Fibroblast of the aortic adventitia (primary cell): Measurements from ENCODE around the gene DPP6. TPM values are rescaled to one million over a fixed set of nuclear protein-coding genes. Genes with fewer than 3 reads are reported as not detected.
"Not testable (repeated sequence)": the region's sequence is repeated elsewhere in the genome, so short reads cannot be mapped to it uniquely, and the experiment has no call there.

Source experiments
- DNase-seq: peaks from one replicate; pipeline ENCODE4 v3.0.0-alpha.2; 2010; ENCODE audit warnings: low read depth
- H3K4me3 ChIP-seq: 2 replicates; pipeline ENCODE4 v1.5.1; 2011; ENCODE audit warnings: low read depth, mild to moderate bottlenecking, control low read depth, low read length, moderate library complexity
- total RNA-seq: library from RNA; depleted of rRNA; stranded (reverse); fragments of >200 nt; gene quantifications from 2 replicates; pipeline ENCODE4 v1.2.3, GENCODE V29; 2012; ENCODE audit warnings: low replicate concordance

Gene DPP6
- total RNA-seq, 1 donor = not detected

DNA sequence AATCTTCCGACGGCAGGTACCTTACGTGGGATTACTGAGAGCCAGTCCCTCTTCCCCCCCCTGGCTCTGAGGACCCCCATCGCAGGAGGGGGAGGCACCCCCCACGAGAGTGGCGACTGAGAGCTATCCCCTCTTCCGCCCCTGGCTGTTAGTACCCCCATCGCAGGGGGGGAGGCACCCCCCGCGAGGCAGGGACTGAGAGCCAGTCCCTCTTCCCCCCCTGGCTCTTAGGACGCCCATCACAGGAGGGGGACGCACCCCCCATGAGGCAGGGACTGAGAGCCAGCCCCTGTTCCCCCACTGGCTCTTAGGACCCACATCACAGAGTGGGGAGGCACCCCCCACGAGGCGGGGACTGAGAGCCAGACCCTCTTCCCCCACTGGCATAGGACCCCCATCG lies 8.4 kb downstream of the DPP6 start:
- H3K4me3 ChIP-seq = not testable (repeated sequence)

DNA sequence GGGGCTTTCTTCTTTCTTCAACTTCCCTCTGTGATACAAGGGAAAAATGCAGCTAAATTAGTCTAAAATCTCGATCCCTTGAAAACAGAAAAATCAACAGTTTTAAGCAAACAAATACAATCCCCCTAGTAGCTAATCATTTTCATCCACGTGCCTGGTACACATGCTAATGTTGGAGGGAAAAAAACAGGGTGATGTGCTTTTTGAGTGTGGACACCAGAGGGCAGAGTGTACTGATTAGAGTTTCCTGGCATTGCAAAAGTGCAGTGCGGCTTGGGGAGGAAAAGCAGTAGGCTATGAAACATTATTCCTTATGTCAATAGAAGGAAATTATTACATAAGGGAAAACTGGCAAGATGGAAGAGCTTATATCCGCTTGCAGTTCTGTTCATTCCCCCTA lies 19.6 kb downstream of the DPP6 start:
- not testable (repeated sequence) for DNase-seq, H3K4me3 ChIP-seq

More for the DNA sequence above, 8.4 kb downstream of the DPP6 start:
- not testable (repeated sequence) for DNase-seq

DNA sequence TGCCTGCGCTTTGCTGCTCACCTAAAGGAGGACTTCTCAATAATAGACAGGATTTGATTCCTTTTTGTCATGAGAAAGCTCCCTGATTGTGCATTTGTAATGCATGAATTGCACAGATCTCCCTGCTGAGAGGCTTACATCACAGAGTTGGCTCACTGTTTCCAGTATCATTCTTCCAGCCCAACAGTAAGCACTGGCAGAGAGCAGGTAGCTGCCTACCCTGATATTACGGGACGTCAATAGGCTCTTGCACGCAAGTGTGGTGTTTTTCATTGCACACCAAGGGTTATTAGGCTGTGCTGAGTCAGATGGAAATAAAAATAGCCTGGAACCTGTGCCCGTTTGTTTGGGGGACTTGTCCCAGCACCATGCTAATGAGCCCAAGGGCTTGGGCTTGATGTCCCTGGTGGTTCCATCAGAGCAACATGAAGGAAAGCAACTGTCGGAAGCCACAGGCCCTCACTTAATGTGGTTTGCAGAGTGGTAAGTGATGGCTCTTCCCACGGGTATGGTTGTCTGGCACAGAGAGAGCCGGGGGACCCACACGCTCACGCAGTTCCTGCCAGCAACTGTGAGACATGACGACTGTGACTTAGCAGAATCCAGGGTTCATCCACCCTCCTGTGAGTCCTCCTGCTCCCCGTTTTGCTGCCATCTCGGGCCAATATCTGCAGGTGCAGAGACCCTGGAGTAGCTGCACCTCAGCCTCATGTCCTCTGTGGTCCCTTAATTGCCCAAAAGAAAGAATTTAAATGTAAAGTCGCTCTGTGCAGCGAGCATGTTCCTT lies 20.4 kb downstream of the DPP6 start:
- DNase-seq, H3K4me3 ChIP-seq: not testable (repeated sequence)

DNA sequence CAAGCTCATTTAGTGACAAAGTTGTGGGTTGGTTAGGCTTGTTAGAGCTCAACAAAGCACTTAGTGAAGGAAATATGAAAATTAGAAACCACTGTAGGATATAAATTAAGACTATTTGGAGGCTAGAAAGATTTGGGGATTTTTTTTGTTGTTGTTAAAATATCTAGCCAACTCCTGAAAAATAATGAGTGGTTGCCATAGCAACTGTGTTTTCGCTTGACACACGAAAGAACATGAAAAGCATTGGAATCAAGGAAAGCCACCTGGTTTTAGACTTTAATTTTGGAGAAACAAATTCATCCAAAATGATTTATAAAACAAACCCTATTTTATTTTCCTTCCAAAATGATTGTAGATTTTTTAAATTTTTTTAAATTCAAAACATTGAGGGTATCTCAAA lies 26.3 kb downstream of the DPP6 start:
- H3K4me3 ChIP-seq, DNase-seq: not testable (repeated sequence)

DNA sequence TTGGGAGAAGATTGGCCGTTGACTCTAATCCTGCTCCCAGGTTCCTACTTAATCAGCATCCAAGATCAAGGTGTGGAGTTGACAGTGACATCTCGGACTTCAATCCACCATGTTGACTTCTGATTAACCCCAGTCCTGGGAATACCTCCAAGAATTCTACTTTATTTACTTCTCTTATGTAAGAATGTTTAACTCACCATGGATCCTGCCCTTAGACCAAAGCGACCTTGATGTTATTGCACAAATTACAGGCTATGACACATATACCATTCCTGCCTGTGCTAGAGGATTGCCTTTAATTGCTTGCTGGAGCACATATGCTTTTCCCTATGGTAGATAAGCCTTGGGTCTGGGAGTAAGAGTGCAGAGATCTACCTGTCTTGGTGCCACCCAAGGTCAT lies 28.1 kb downstream of the DPP6 start:
- H3K4me3 ChIP-seq = not testable (repeated sequence)

DNA sequence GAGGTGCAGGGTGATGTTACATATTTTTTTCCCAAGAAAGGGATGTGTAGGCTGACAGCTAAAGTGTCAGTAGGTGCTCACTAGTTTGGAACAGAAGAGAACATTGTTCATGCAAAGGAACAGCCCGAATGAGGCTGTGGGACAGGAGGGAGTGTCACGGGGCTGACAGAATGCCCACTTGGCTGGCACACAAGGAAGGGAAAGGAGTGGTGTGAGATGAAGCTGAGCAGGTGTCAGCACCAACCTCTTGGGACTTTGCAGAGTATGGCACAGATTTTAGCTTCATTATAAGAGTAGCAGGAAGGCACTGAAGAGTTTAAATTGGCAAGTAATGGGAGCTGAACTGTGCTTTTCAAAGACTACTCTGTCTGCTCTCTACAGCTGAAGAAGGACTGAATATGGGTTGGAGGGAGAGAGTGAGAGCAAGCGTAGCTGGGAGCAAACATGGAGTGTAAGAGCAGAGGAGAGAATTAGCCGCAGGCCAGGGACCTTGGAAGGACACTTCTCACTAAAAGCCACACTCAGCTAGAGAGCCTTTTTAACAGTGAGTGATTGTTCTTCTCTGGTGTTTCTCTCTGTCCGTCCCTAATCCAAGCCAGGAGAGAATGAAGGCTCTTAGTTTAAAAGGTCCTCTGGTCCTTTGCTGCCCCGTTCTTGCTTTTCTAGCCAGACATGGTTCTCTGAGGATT lies 35.0 kb downstream of the DPP6 start:
- not testable (repeated sequence) for H3K4me3 ChIP-seq, DNase-seq

More for the DNA sequence above, 28.1 kb downstream of the DPP6 start:
- DNase-seq = not testable (repeated sequence)

DNA sequence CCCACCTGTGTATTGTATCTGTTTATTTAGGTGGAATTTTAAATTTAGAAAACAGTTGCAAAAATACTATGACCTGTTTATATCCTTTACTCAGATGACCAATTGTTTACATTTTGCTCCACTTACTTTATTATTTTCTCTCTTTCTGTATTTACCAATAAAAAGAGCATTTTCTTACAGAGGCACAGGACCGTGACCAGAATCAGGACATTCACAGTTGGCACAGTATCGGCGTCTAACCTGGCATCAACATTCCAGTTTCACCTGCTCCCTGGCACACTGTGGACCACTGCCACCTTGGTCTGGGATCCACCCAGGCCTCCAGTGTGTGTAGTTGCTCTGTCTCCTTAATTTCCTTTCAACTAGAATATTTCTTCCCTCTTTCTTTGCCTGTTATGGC lies 39.9 kb downstream of the DPP6 start:
- H3K4me3 ChIP-seq, DNase-seq: not testable (repeated sequence)

DNA sequence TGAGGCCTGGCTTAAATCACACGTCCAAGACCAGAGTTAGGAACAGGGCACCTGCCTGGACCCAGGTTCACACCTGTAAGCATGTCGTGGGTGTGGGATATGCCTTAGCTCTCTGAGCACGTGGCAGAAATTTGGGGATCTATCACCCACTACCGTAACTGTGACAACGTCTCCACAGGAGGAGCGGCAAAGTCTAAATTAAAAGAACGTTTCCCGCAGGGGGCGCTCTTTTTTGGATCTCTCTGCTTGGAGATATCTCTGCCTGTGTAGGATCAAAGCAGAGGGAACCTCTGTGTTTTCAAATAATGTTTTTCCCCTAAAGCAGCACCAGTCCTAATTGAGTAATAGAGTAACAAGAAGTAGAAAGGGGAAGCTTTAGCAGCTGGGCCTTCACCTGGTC lies 43.0 kb downstream of the DPP6 start:
- not testable (repeated sequence) for H3K4me3 ChIP-seq, DNase-seq

DNA sequence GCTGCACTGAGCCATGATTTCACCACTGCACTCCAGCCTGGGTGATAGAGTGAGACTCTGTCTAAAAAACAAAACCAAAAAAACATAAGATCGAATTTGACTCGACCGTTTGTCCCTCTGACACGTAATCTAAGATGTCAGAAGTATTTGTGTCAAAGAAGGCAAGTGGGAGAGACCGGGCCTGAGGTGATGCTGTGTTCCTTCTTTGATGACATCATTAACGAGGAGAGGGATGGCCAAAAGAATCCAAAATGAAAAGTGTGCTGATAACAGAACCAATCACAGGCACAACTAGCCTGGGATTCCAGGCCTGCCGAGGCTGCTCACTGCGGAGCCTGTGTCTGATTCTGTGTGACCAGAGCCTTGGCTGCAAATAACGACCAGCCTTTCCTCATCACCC lies 52.9 kb downstream of the DPP6 start:
- DNase-seq, H3K4me3 ChIP-seq: not testable (repeated sequence)

DNA sequence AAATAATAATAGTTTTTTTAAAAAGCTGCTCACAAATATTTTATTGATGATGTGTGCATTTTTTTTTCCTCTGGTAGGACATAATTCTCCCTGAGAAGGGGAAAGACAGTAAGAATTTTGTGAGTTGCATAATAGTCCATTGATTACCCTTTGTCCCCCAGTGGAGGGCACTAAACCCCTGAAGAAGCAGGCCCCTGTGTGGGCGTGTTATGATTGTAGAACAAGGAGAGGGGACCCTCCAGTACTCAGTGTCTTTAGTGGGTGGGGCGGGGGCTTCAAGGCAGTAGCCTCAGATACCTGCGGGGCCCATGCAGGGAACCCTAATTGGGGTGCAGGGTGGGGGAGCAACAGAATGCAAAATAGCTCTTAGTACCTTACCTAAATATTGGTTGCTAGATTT lies 57.4 kb downstream of the DPP6 start:
- H3K4me3 ChIP-seq, DNase-seq: not testable (repeated sequence)

DNA sequence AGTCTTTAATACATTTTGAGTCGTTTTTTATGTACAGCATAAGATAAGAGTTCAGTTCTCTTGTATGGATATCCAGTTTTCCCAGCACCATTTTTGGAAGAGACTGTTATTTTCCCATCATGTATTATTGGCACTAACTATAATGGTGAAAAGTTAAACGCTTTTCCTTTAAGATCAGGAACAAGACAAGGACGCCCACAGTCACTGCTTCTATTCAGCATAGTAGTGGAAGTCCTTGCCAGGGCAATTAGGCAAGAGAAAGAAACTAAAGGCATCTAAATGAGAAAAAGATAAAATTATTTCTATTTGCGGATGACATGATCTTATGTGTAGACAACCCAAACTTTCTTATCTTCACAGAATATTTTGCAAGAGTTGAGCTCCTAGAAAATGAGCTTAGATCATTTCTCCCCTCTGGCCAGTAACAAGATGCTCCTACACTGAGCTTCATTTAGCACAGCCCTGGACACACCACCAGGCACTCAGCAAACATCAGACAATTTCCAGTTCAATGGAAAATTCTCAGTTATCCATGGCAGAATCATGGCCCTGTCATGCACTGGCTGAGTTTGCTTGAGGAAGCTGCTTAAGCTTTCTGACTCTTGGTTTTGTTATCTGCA lies 61.6 kb downstream of the DPP6 start:
- not testable (repeated sequence) for DNase-seq, H3K4me3 ChIP-seq

DNA sequence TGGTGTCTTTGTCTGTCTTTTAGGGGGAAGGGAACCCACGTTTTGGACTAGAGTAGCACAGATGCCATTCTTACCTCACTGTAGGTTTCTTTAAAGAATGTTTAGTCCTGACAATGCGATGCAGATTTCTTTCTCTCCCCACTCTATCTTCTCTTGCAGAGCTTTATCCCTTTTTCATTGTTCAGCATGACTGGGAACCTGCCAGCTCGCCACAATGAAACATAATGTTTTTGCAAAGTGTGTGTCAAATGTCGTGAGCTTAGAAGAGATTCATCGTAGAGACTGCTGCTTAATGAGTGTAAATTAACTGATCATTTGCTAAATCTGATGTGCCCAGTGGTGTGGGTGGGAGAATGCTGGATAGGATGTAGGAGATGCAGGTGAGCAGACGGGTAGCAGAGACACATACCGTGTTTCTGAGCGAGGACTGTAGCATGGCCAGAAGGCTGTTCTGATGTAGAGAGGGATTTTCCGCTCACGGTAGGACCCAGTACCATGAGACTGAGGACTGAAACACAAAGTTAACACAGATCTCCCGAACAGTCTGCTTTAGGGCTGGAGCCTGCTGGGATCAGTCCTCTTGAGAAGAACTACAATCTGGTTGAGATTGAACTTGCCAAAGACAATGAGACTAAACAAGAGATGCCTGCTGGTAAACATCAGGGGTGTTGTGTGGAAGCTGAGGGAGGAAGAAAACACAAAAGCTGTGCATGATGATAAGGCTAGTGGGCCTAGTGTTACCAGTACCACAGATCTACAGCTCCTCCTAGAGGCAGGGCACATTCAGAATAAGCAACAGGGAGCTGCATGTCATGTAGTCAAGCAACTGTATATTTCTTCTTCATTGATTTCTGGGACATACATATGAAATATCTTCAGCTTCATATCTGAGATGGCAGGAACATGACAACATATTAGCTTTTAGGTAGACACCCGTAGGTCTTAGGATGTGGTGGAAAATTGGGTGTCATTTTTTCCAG lies 65.5 kb downstream of the DPP6 start:
- H3K4me3 ChIP-seq, DNase-seq: not testable (repeated sequence)

DNA sequence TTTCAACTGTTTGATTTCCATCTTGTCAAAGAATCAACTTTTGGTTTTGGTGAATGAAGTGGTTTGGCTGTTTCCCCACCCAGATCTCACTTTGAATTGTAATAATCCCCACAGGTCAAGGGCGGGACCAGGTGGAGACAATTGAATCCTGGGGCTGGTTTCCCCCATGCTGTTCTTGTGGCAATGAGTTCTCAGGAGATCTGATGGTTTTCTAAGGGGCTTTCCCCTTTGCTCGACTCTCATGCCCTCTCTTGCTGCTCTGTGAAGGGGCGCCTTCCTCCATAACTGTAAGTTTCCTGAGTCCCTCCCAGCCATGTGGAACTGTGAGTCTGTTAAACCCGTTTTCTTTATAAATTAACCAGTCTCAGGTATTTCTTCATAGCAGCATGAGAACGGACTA lies 68.6 kb downstream of the DPP6 start:
- DNase-seq, H3K4me3 ChIP-seq: not testable (repeated sequence)

DNA sequence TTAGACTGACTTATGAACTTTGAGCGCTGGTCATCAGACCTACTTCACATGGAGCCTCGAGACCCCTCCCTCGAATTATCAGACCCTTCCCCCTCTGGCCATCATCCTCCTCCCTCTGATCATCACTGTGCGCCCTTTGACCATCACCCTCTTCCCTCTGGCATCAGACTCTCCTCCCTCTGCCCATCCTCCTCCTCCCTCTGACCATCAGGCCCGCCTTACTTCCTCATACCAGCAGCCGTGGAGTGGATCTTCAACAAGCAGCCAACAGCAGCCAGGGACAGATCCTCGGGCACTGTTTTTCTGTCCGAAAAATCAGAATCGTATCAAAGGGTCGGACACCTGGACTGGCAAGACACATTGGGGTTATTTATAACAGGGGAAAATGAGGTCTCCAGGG lies 70.5 kb downstream of the DPP6 start:
- not testable (repeated sequence) for H3K4me3 ChIP-seq, DNase-seq

DNA sequence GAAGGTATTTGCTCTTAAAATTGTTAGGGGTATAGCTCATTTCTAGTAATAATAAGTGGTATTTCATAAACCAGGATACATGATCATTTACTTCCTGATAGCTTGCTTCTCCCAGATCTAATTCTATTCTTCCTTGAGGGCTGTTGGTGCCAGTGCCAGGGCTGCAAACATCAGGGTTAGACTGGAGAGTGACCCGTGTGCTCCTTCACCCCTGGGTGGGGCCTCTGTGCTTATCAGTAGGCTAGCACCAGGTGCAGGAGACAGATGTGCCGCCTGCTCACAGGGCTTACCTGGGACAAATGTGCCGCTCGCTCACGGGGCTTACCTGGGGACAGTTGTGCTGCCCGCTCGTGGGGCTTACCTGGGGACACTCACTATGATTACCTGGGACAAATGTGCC lies 71.2 kb downstream of the DPP6 start:
- not testable (repeated sequence) for H3K4me3 ChIP-seq, DNase-seq

DNA sequence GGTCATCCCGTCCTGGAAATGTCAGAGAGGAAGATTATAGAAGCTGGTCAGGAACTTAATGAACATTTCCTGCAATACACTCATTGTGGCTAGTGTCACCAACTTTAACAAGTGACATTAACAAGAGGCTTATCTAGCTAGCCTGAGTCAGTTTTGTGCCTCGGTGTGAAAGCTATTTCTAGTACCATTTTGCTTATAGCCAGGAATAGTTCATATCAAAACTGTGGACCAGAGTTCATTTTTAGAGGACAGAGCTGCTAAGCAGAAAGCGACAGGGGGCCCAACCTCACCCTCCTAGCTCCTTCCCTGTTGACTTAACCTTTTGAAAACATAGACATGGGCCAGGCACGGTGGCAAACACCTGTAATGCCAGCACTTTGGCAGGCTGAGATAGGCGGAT lies 76.9 kb downstream of the DPP6 start:
- not testable (repeated sequence) for H3K4me3 ChIP-seq, DNase-seq

DNA sequence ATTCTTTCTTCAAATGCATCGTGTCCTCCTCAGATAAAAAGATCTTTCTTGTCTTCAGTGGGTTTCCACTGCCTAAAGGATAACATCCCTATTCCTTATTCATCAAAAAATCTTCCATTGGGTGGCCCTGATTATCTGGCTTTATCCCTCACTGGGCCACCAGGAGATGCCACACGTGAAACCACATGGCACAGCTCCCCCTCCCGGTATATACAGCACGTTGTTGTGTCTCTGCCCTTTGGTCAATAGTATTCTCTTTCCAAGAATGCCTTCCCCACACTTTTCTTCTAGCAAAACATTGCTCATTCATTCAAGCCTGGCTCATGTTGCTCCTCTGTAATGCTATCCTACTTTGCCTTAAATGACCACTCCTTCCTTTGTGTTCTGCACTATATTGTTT lies 80.4 kb downstream of the DPP6 start:
- DNase-seq = not testable (repeated sequence)

DNA sequence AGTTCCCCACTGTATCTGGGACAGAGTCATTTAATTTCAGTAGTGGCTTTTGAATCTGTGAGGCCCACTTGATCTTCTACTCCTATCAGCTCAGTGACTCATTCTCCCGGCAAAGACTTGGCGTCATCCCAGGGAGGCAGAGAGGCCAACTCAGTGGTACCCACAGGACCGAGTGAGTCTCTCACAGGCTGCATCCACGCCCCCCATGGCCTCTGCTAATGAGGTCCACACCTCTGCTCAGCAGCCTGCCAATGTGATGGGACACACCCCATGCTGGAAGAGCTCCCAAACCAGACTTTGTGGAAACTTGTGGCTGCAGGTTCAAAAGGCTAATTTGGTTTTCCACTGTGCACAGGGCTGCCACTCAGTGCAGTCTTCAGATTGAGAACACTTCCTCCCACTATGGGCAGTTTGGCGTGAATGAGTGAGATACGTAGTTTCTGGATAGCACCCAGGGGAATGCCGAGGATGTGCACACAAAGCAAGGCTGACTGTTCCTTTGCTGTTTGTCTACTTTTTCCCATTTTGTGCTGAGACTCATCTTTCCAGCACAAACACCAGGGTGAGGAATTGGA lies 81.6 kb downstream of the DPP6 start:
- DNase-seq, H3K4me3 ChIP-seq: not testable (repeated sequence)

More for the DNA sequence above, 80.4 kb downstream of the DPP6 start:
- H3K4me3 ChIP-seq = not testable (repeated sequence)
